ENCODE data around the gene SLC38A8.

SLC38A8 gene

GRCh38 chr16:83971165-83972130, 71.1 kb downstream of the SLC38A8 start:
- H3K9ac ChIP-seq (ENCODE audit: low read length) = no peak overlapping the region
- H3K9me3 ChIP-seq (ENCODE audit: control insufficient read depth, low read depth, low read length) = no peaks in the 10 kb centered on the region
- no peak overlapping the region for H3K4me3 ChIP-seq (ENCODE audit: low read length)
- H3K36me3 ChIP-seq (ENCODE audit: control insufficient read depth, low read depth, low read length) = no peaks in the 10 kb centered on the region
- H3K27me3 ChIP-seq (ENCODE audit: control insufficient read depth, insufficient read depth, low read length) = peaks cover 13% of the 10 kb centered on the region
- no peaks in the 10 kb centered on the region for H3K4me1 ChIP-seq (ENCODE audit: control insufficient read depth, low read depth, low read length)
- no peak overlapping the region for H3K27ac ChIP-seq (ENCODE audit: low read length)

GRCh38 chr16:83970430-83970815, 72.2 kb downstream of the SLC38A8 start:
- no peaks in the 10 kb centered on the region for H3K36me3 ChIP-seq (ENCODE audit: control insufficient read depth, low read depth, low read length)
- H3K27ac ChIP-seq (ENCODE audit: low read length) = no peak overlapping the region
- H3K9me3 ChIP-seq (ENCODE audit: control insufficient read depth, low read depth, low read length) = no peaks in the 10 kb centered on the region
- H3K4me1 ChIP-seq (ENCODE audit: control insufficient read depth, low read depth, low read length) = no peaks in the 10 kb centered on the region
- peaks cover 13% of the 10 kb centered on the region for H3K27me3 ChIP-seq (ENCODE audit: control insufficient read depth, insufficient read depth, low read length)
- H3K9ac ChIP-seq (ENCODE audit: low read length) = no peak overlapping the region
- H3K4me3 ChIP-seq (ENCODE audit: low read length) = no peak overlapping the region

- Histone ChIP-seq H3K9me3 (ENCODE audit: control insufficient read depth, low read depth, low read length) (no peaks in the 10 kb centered on the region), H3K27ac (ENCODE audit: low read length) (no peak overlapping the region), H3K27me3 (ENCODE audit: control insufficient read depth, insufficient read depth, low read length) (peaks cover 13% of the 10 kb centered on the region), H3K36me3 (ENCODE audit: control insufficient read depth, low read depth, low read length) (no peaks in the 10 kb centered on the region), H3K4me1 (ENCODE audit: control insufficient read depth, low read depth, low read length) (no peaks in the 10 kb centered on the region), H3K4me3 (ENCODE audit: low read length) (peak overlapping the region; percentile 17), H3K9ac (ENCODE audit: low read length) (no peak overlapping the region)
Measured at GRCh38 chr16:83969771-83970429, 72.7 kb downstream of the SLC38A8 start.

GRCh38 chr16:83968891-83969649, 73.5 kb downstream of the SLC38A8 start:
- H3K4me3 ChIP-seq (ENCODE audit: low read length) = peak overlapping the region; percentile 60
- no peaks in the 10 kb centered on the region for H3K36me3 ChIP-seq (ENCODE audit: control insufficient read depth, low read depth, low read length)
- H3K9ac ChIP-seq (ENCODE audit: low read length) = no peak overlapping the region
- H3K27ac ChIP-seq (ENCODE audit: low read length) = no peak overlapping the region
- no peaks in the 10 kb centered on the region for H3K9me3 ChIP-seq (ENCODE audit: control insufficient read depth, low read depth, low read length)
- H3K27me3 ChIP-seq (ENCODE audit: control insufficient read depth, insufficient read depth, low read length) = peaks cover 13% of the 10 kb centered on the region
- no peaks in the 10 kb centered on the region for H3K4me1 ChIP-seq (ENCODE audit: control insufficient read depth, low read depth, low read length)

GRCh38 chr16:83968306-83968851, 74.2 kb downstream of the SLC38A8 start:
- Histone ChIP-seq H3K9ac (ENCODE audit: low read length) (no peak overlapping the region), H3K36me3 (ENCODE audit: control insufficient read depth, low read depth, low read length) (no peaks in the 10 kb centered on the region), H3K9me3 (ENCODE audit: control insufficient read depth, low read depth, low read length) (no peaks in the 10 kb centered on the region), H3K4me3 (ENCODE audit: low read length) (peak overlapping the region; percentile 60), H3K27ac (ENCODE audit: low read length) (no peak overlapping the region), H3K27me3 (ENCODE audit: control insufficient read depth, insufficient read depth, low read length) (peaks cover 13% of the 10 kb centered on the region), H3K4me1 (ENCODE audit: control insufficient read depth, low read depth, low read length) (no peaks in the 10 kb centered on the region)

- Histone ChIP-seq H3K27me3 (ENCODE audit: control insufficient read depth, insufficient read depth, low read length) (peaks cover 13% of the 10 kb centered on the region), H3K36me3 (ENCODE audit: control insufficient read depth, low read depth, low read length) (no peaks in the 10 kb centered on the region), H3K4me1 (ENCODE audit: control insufficient read depth, low read depth, low read length) (no peaks in the 10 kb centered on the region), H3K4me3 (ENCODE audit: low read length) (peak within 1 kb of the TSS; percentile 60), H3K9ac (ENCODE audit: low read length) (no peak within 1 kb of the TSS), H3K9me3 (ENCODE audit: control insufficient read depth, low read depth, low read length) (no peaks in the 10 kb centered on the region), H3K27ac (ENCODE audit: low read length) (no peak within 1 kb of the TSS)
Measured at GRCh38 chr16:83967838-83968305, 74.7 kb downstream of the SLC38A8 start, which contains the start of gene NECAB2. Gene NECAB2 (plus strand): TSS chr16:83968244. CDS start chr16:83968649, 405 bp downstream.

GRCh38 chr16:83967091-83967490, 75.5 kb downstream of the SLC38A8 start:
- Histone ChIP-seq H3K9ac (ENCODE audit: low read length) (no peak overlapping the region), H3K27ac (ENCODE audit: low read length) (no peak overlapping the region), H3K4me1 (ENCODE audit: control insufficient read depth, low read depth, low read length) (no peaks in the 10 kb centered on the region), H3K4me3 (ENCODE audit: low read length) (no peak overlapping the region), H3K36me3 (ENCODE audit: control insufficient read depth, low read depth, low read length) (no peaks in the 10 kb centered on the region), H3K9me3 (ENCODE audit: control insufficient read depth, low read depth, low read length) (no peaks in the 10 kb centered on the region), H3K27me3 (ENCODE audit: control insufficient read depth, insufficient read depth, low read length) (peaks cover 13% of the 10 kb centered on the region)

DNA sequence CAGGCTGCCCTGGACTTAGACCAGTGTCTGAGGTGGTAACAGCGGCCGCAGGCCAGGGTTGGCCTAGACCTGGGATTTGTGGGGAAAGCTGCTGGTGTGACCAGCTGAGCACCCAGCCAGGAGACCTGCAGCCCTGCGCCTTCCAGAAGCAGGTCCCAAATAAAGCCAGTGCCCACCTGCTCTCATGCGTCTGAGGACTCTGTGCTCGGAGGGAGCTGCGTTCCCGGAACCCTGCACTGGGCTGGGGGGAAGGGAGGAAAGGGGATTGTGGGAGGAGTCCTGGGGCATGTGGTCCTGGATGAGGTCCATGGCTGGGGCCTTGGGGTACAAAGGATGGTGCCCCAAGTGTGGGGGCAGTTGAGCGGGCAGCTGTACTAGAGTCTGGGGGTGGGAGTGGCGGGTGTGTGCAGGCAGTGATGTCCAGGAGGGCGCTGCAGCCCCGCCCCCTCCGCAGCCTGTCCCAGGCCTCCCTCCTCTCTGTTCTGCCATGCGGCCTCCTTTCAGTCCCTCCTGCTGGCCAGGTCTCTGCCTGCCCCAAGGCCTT, 76.4 kb downstream of the SLC38A8 start:
- Histone ChIP-seq H3K9me3 (ENCODE audit: control insufficient read depth, low read depth, low read length) (no peaks in the 10 kb centered on the region), H3K27me3 (ENCODE audit: control insufficient read depth, insufficient read depth, low read length) (peaks cover 13% of the 10 kb centered on the region), H3K4me3 (ENCODE audit: low read length) (no peak overlapping the region), H3K4me1 (ENCODE audit: control insufficient read depth, low read depth, low read length) (no peaks in the 10 kb centered on the region), H3K27ac (ENCODE audit: low read length) (no peak overlapping the region), H3K36me3 (ENCODE audit: control insufficient read depth, low read depth, low read length) (no peaks in the 10 kb centered on the region), H3K9ac (ENCODE audit: low read length) (no peak overlapping the region)

GRCh38 chr16:83965444-83966152, 77.0 kb downstream of the SLC38A8 start:
- no peak overlapping the region for H3K27ac ChIP-seq (ENCODE audit: low read length)
- H3K27me3 ChIP-seq (ENCODE audit: control insufficient read depth, insufficient read depth, low read length) = peaks cover 13% of the 10 kb centered on the region
- no peaks in the 10 kb centered on the region for H3K9me3 ChIP-seq (ENCODE audit: control insufficient read depth, low read depth, low read length)
- H3K4me3 ChIP-seq (ENCODE audit: low read length) = no peak overlapping the region
- H3K36me3 ChIP-seq (ENCODE audit: control insufficient read depth, low read depth, low read length) = no peaks in the 10 kb centered on the region
- H3K9ac ChIP-seq (ENCODE audit: low read length) = no peak overlapping the region
- no peaks in the 10 kb centered on the region for H3K4me1 ChIP-seq (ENCODE audit: control insufficient read depth, low read depth, low read length)

DNA sequence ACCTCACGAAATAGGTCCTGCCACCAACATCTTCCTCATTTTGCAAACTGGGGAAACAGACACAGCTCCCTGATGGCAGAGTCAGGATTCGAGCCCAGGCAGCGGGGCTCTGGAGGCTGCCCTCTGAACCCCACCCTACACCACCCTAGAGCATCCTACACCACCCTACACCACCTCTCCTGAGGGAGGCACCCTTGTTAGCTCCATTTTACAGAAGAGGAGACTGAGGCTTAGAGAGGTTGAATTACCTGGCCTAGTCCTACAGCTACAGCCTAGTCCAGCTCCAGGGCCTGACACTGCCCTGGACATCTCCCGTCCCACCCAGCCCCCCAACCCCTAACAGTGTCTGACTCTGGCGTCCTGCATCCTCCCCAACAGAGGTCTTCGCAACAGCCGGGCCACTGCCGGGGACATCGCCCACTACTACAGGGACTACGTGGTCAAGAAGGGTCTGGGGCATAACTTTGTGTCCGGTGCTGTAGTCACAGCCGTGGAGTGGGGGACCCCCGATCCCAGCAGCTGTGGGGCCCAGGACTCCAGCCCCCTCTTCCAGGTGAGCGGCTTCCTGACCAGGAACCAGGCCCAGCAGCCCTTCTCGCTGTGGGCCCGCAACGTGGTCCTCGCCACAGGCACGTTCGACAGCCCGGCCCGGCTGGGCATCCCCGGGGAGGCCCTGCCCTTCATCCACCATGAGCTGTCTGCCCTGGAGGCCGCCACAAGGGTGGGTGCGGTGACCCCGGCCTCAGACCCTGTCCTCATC, 77.7 kb downstream of the SLC38A8 start:
- Histone ChIP-seq H3K4me3 (ENCODE audit: low read length) (no peak overlapping the region), H3K36me3 (ENCODE audit: control insufficient read depth, low read depth, low read length) (no peaks in the 10 kb centered on the region), H3K27ac (ENCODE audit: low read length) (no peak overlapping the region), H3K27me3 (ENCODE audit: control insufficient read depth, insufficient read depth, low read length) (peaks cover 10% of the 10 kb centered on the region), H3K9me3 (ENCODE audit: control insufficient read depth, low read depth, low read length) (no peaks in the 10 kb centered on the region), H3K9ac (ENCODE audit: low read length) (no peak overlapping the region), H3K4me1 (ENCODE audit: control insufficient read depth, low read depth, low read length) (no peaks in the 10 kb centered on the region)

All from iPS-18a (cell line).